GM21825 (cell line): Measurements from ENCODE around the gene ANP32B.
"Not testable (repeated sequence)": the region's sequence is repeated elsewhere in the genome, so short reads cannot be mapped to it uniquely, and the experiment has no call there.

Source experiments
- ATAC-seq: cut with Tn5 transposase; IDR thresholded peaks from one replicate; pipeline ENCODE4 v1.9.1; 2021; ENCODE audit warnings: mild to moderate bottlenecking, moderate library complexity; ENCODE audit not compliant: unreplicated experiment

The ANP32B gene

GRCh38 chr9:97991818-97992217 lies 8.7 kb downstream of the ANP32B start:
- ATAC-seq, result no peak

- no peak for ATAC-seq
These were observed 9.1 kb downstream of the ANP32B start for GRCh38 chr9:97992219-97992618.

- no peak for ATAC-seq
These were observed 9.9 kb downstream of the ANP32B start for GRCh38 chr9:97993000-97993399.

- no peak for ATAC-seq
These were observed 11.6 kb downstream of the ANP32B start for GRCh38 chr9:97994703-97995102.

GRCh38 chr9:97996676-97997075 lies 13.5 kb downstream of the ANP32B start:
- ATAC-seq, result not testable (repeated sequence)

GRCh38 chr9:97997330-97998276 lies 14.5 kb downstream of the ANP32B start:
- ATAC-seq, result no peak

GRCh38 chr9:98002808-98003207 lies 19.7 kb downstream of the ANP32B start:
- no peak for ATAC-seq

- ATAC-seq, result no peak
These were observed 23.1 kb downstream of the ANP32B start for GRCh38 chr9:98006127-98006796.

- no peak for ATAC-seq
These were observed 24.2 kb downstream of the ANP32B start for GRCh38 chr9:98007251-98007928.

- ATAC-seq, result no peak
These were observed 25.6 kb downstream of the ANP32B start for GRCh38 chr9:98008764-98009163.

GRCh38 chr9:98009437-98009836 lies 26.3 kb downstream of the ANP32B start:
- ATAC-seq, result no peak

GRCh38 chr9:98009936-98010335 lies 26.8 kb downstream of the ANP32B start:
- ATAC-seq, result no peak

GRCh38 chr9:98010445-98010844 lies 27.3 kb downstream of the ANP32B start:
- peak; percentile 79 for ATAC-seq

- ATAC-seq, result no peak
These were observed 28.0 kb downstream of the ANP32B start for GRCh38 chr9:98011122-98011521.

- ATAC-seq, result no peak
These were observed 33.1 kb downstream of the ANP32B start for GRCh38 chr9:98016137-98016680.

GRCh38 chr9:98017306-98017705 lies 34.2 kb downstream of the ANP32B start:
- ATAC-seq, result no peak

- ATAC-seq, result no peak
These were observed 35.2 kb downstream of the ANP32B start for GRCh38 chr9:98018347-98018746.

GRCh38 chr9:98019098-98019497 lies 36.0 kb downstream of the ANP32B start:
- ATAC-seq, result no peak

GRCh38 chr9:98019869-98020268 lies 36.7 kb downstream of the ANP32B start:
- not testable (repeated sequence) for ATAC-seq

GRCh38 chr9:98020476-98021145 lies 37.5 kb downstream of the ANP32B start:
- ATAC-seq, result no peak
